Left lung (tissue), 10 donors: ENCODE measurements around the gene UPF1. TPM values are rescaled to one million over a fixed set of nuclear protein-coding genes. Genes with fewer than 3 reads are reported as not detected.

Source experiments
- ATAC-seq: fragments of 200-7000 bp; cut with Tn5 transposase; one replicate; pipeline ENCODE4 v1.9.1; 2020; ENCODE audit warnings: moderate library complexity
- DNase-seq, 4 donors: peaks; one replicate each; pipeline ENCODE4 v3.0.0-alpha.2; 2013 to 2020
- H3K27ac ChIP-seq, 2 donors: fragments of 200-600 bp; sonication (generic) in 1 of 2; one replicate each; pipeline versions ENCODE4 v1.5.0 to v1.8.0; 2020 to 2021
- H3K27me3 ChIP-seq, 2 donors: fragments of 200-600 bp; sonication (generic) in 1 of 2; one replicate each; pipeline versions ENCODE4 v1.5.0 to v1.8.0; 2020 to 2021
- H3K36me3 ChIP-seq, 2 donors: fragments of 200-600 bp; sonication (generic) in 1 of 2; one replicate each; pipeline versions ENCODE4 v1.5.0 to v1.8.0; 2020 to 2021
- H3K4me1 ChIP-seq, 2 donors: fragments of 200-600 bp; one replicate each; pipeline ENCODE4 v1.8.0; 2021
- H3K4me3 ChIP-seq, 2 donors: fragments of 200-600 bp; sonication (generic) in 1 of 2; one replicate each; pipeline versions ENCODE4 v1.5.0 to v1.8.0; 2020 to 2021; ENCODE audit warnings: mild to moderate bottlenecking in 1 of 2
- H3K9me3 ChIP-seq, 2 donors: fragments of 200-600 bp; sonication (generic) in 1 of 2; one replicate each; pipeline versions ENCODE4 v1.5.0 to v1.8.0; 2020 to 2021
- CTCF ChIP-seq, 2 donors: fragments of 200-600 bp; sonication (generic) in 1 of 2; IDR thresholded peaks; one replicate each; pipeline versions ENCODE4 v1.5.0 to v1.8.0; 2021; ENCODE audit warnings: antibody characterized with exemption in 2 of 2
- intact Hi-C, 2 donors: fragments of 100-400 bp; cut with DNase I; formaldehyde crosslinking; loops; one replicate each; pipeline versions ENCODE4 v1.11.2 to v1.14.2; 2022
- polyA plus RNA-seq, 6 donors: library from polyadenylated mRNA; unstranded; fragments of 120-200 nt; gene quantifications; one replicate each; pipeline ENCODE4 v1.2.1, GENCODE V29; 2013; ENCODE audit not compliant: insufficient read length in 6 of 6
- total RNA-seq, 2 donors: library from RNA; stranded (reverse); fragmentation: NEBNext Ultra II Directional; extraction: Animal tissue kit (Norgen Biotek cat#: 25700); gene quantifications; one replicate each; pipeline ENCODE4 v1.2.1, GENCODE V29; 2021
- donor health status: DM: no; HTN: yes; CAD: no.
- donor health status: DM: no; HTN: no; CAD: no.

Gene UPF1
- total and polyA plus RNA-seq, 8 donors: 49.1 to 80.9 (median 55.3) TPM

- peak; percentile 72 for ATAC-seq
- intact Hi-C loops: loop anchor here in 1 of 2 donors (10.0 kb wide), 1 partner anchor 385 kb away; no protein-coding TSS in a partner anchor
Observed at GRCh38 chr19:18839465-18840287, 7.9 kb downstream of the UPF1 start.

GRCh38 chr19:18840288-18841267 lies 8.8 kb downstream of the UPF1 start:
- no peak for TF ChIP-seq CTCF (IDR thresholded peaks at IDR 0.05)
- no peak for ATAC-seq
- no peak overlapping the region for H3K27ac ChIP-seq
- no peaks in the 10 kb centered on the region for H3K27me3 ChIP-seq
- H3K4me1 ChIP-seq: peaks cover 21 to 94% of the 10 kb centered on the region in 2 donors
- DNase-seq: no peak
- H3K36me3 ChIP-seq: peaks cover 0 to 20% of the 10 kb centered on the region in 2 donors
- intact Hi-C loops: loop anchor here in 1 of 2 donors (10.0 kb wide), 1 partner anchor 386 kb away; no protein-coding TSS in a partner anchor
- no peak overlapping the region for H3K4me3 ChIP-seq
- H3K9me3 ChIP-seq: no peaks in the 10 kb centered on the region

More at GRCh38 chr19:18839465-18840287, 7.9 kb downstream of the UPF1 start:
- TF ChIP-seq CTCF (IDR thresholded peaks at IDR 0.05): no peak
- Histone ChIP-seq H3K27ac (no peak overlapping the region), H3K4me1 (peaks cover 24 to 95% of the 10 kb centered on the region in 2 donors), H3K27me3 (no peaks in the 10 kb centered on the region), H3K4me3 (no peak overlapping the region), H3K36me3 (peaks cover 0 to 26% of the 10 kb centered on the region in 2 donors), H3K9me3 (no peaks in the 10 kb centered on the region)
- peak in 1 of 4 donors; percentile 54 for DNase-seq

- Histone ChIP-seq H3K4me1 (peaks cover 13 to 94% of the 10 kb centered on the region in 2 donors), H3K27me3 (no peaks in the 10 kb centered on the region), H3K27ac (no peak overlapping the region), H3K4me3 (no peak overlapping the region), H3K9me3 (no peaks in the 10 kb centered on the region), H3K36me3 (peaks cover 0 to 24% of the 10 kb centered on the region in 2 donors)
- intact Hi-C loops: loop anchor here in 1 of 2 donors (10.0 kb wide), 1 partner anchor 387 kb away; no protein-coding TSS in a partner anchor
- DNase-seq (no peak), ATAC-seq (no peak)
- no peak for TF ChIP-seq CTCF (IDR thresholded peaks at IDR 0.05)
Observed at GRCh38 chr19:18841400-18841799, 9.6 kb downstream of the UPF1 start.

- intact Hi-C loops: loop anchor here in 1 of 2 donors (10.0 kb wide), 1 partner anchor 387 kb away; no protein-coding TSS in a partner anchor
- Histone ChIP-seq H3K9me3 (no peaks in the 10 kb centered on the region), H3K4me1 (peaks cover 20 to 95% of the 10 kb centered on the region in 2 donors), H3K36me3 (peaks cover 0 to 24% of the 10 kb centered on the region in 2 donors), H3K27ac (no peak overlapping the region), H3K27me3 (no peaks in the 10 kb centered on the region), H3K4me3 (no peak overlapping the region)
- no peak for DNase-seq
- ATAC-seq: no peak
- TF ChIP-seq CTCF (IDR thresholded peaks at IDR 0.05): no peak
Observed at GRCh38 chr19:18842166-18842565, 10.4 kb downstream of the UPF1 start.
